NCI-H748 treated with DMSO at 0.1 percent for 48 hours (cell line): ENCODE data around the gene LRRC36.

Source experiments
- DNase-seq: peaks from one replicate; lab custom pipeline; 2025; lab: John Stamatoyannopoulos, UW

The LRRC36 gene

GRCh38 chr16:67426022-67426421 is 99.4 kb downstream of the LRRC36 start:
- no peak for DNase-seq

GRCh38 chr16:67426950-67427349 is 100.3 kb downstream of the LRRC36 start:
- no peak for DNase-seq

GRCh38 chr16:67428146-67428731 is 101.6 kb downstream of the LRRC36 start:
- peak; percentile 49 for DNase-seq

GRCh38 chr16:67429053-67429798 is 102.6 kb downstream of the LRRC36 start:
- DNase-seq, result no peak

- DNase-seq, result no peak
Observed at GRCh38 chr16:67429799-67430503, 103.3 kb downstream of the LRRC36 start.

- DNase-seq, result no peak
Observed at GRCh38 chr16:67430504-67430976, 103.9 kb downstream of the LRRC36 start.

GRCh38 chr16:67430977-67431774 is 104.6 kb downstream of the LRRC36 start, which contains the start of gene HSD11B2:
HSD11B2 (plus strand) TSS chr16:67431121; CDS start chr16:67431249, 128 bp downstream.
- DNase-seq, result no peak

- DNase-seq, result no peak
Observed at GRCh38 chr16:67431775-67432505, 105.3 kb downstream of the LRRC36 start.

GRCh38 chr16:67432506-67432890 is 105.9 kb downstream of the LRRC36 start:
- no peak for DNase-seq

GRCh38 chr16:67433131-67433719 is 106.6 kb downstream of the LRRC36 start:
- no peak for DNase-seq
